ENCODE measurements around the gene TYMS. TPM values are rescaled to one million over a fixed set of nuclear protein-coding genes. Genes with fewer than 3 reads are reported as not detected.
"Not testable (repeated sequence)": the region's sequence is repeated elsewhere in the genome, so short reads cannot be mapped to it uniquely, and the experiment has no call there.

Gene TYMS
- total and polyA plus RNA-seq, 8 donors = 25.9 to 226 (median 142) TPM

DNA sequence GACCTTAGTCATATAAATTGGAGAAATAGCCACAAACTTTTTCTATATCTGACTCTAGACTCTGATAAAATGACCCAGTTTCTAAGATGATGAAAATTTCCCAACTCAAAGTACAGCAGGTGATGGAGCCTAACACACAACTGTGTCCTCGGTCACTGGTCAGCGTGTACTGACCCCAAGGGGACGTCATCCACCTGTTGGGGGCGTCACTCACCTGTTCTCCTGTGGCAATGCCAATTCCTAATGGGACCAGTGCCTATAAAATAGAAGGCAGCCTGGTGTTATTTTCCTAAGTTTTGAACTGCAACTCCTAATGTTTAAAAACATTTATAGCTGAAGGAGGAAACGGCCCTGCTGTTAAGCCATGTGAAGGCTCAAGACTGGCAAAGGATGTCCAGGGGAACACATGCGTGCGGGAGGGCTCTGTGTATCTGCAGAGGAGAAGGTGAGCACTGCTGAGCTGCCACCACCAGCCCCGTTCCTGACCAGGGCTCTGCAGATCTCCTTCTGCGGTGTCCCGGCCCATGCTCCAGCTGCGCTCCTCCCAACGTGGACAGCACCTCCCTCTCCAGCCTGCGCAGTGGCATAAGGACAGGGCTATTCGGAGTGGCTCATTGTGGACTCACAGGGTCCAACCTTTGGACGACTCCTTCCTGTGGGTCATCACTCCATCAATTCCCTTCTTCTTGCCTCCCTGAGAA, 21.2 kb downstream of the TYMS start:
- H3K27ac ChIP-seq = no peak overlapping the region
- intact Hi-C loops (cut with DNase I) = no loop called here
- no peaks in the 10 kb centered on the region for H3K27me3 ChIP-seq
- no peak for DNase-seq
- no peaks in the 10 kb centered on the region for H3K9me3 ChIP-seq
- no peak for ATAC-seq
- H3K36me3 ChIP-seq = peaks cover 0 to 94% of the 10 kb centered on the region in 2 donors
- H3K4me3 ChIP-seq = no peak overlapping the region
- no peaks in the 10 kb centered on the region for H3K4me1 ChIP-seq
- TF ChIP-seq, protein P1, sequence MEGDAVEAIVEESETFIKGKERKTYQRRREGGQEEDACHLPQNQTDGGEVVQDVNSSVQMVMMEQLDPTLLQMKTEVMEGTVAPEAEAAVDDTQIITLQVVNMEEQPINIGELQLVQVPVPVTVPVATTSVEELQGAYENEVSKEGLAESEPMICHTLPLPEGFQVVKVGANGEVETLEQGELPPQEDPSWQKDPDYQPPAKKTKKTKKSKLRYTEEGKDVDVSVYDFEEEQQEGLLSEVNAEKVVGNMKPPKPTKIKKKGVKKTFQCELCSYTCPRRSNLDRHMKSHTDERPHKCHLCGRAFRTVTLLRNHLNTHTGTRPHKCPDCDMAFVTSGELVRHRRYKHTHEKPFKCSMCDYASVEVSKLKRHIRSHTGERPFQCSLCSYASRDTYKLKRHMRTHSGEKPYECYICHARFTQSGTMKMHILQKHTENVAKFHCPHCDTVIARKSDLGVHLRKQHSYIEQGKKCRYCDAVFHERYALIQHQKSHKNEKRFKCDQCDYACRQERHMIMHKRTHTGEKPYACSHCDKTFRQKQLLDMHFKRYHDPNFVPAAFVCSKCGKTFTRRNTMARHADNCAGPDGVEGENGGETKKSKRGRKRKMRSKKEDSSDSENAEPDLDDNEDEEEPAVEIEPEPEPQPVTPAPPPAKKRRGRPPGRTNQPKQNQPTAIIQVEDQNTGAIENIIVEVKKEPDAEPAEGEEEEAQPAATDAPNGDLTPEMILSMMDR (IDR thresholded peaks at IDR 0.05) = no peak

DNA sequence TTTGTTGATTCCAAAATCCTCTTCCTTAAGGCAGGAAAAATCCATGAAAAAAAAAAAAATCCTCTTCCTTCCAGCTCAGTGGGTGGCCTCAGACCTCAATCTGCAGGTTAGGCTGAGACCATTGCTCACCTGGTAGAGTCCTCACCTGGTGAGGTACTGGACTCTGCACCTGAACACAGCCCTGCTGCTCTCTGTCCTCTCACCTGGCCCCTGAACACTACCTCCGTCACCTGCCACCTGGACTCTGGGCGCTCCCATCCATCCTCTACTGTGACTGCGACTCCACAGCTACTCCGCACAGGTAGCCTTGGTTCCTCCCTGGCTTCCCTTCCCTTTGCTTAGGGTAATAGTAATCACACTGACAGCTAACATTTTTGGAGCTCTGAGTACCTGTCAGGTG, 22.1 kb downstream of the TYMS start:
- Histone ChIP-seq H3K4me1 (no peaks in the 10 kb centered on the region), H3K27ac (no peak overlapping the region), H3K36me3 (peaks cover 0 to 93% of the 10 kb centered on the region in 2 donors), H3K4me3 (no peak overlapping the region), H3K27me3 (no peaks in the 10 kb centered on the region), H3K9me3 (no peaks in the 10 kb centered on the region)
- intact Hi-C loops (cut with DNase I) = no loop called here
- TF ChIP-seq, protein P1 (IDR thresholded peaks at IDR 0.05) = no peak
- ATAC-seq (no peak), DNase-seq (no peak)

DNA sequence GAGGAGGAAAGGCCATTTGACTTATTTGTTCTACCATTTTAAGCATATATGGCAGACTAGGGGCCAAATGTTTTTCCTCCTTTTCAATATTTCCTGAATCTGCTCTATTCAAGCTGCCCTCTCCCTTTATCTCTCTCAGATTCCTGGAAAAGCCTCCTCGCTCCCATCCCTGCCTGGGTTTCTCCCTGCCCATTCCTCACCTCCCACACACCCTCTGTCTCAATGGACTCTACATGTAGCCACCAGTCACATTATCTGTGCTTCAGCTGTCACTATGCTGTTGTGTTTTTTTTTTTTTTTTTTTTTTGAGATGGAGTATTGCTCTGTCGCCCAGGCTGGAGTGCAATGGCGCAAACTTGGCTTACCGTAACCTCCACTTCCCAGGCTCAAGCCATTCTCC, 22.9 kb downstream of the TYMS start:
- Histone ChIP-seq H3K9me3 (no peaks in the 10 kb centered on the region), H3K27me3 (no peaks in the 10 kb centered on the region), H3K4me1 (no peaks in the 10 kb centered on the region), H3K27ac (no peak overlapping the region), H3K4me3 (no peak overlapping the region), H3K36me3 (peaks cover 0 to 86% of the 10 kb centered on the region in 2 donors)
- TF ChIP-seq, protein P1 (IDR thresholded peaks at IDR 0.05) = no peak
- intact Hi-C loops (cut with DNase I) = no loop called here
- no peak for DNase-seq
- ATAC-seq = no peak

GRCh38 chr18:681985-682384, 24.5 kb downstream of the TYMS start:
- intact Hi-C loops (cut with DNase I) = no loop called here
- ATAC-seq (no peak), DNase-seq (no peak)
- Histone ChIP-seq H3K27me3 (no peaks in the 10 kb centered on the region), H3K4me3 (no peak overlapping the region), H3K9me3 (no peaks in the 10 kb centered on the region), H3K27ac (no peak overlapping the region), H3K4me1 (no peaks in the 10 kb centered on the region), H3K36me3 (peaks cover 0 to 80% of the 10 kb centered on the region in 2 donors)
- TF ChIP-seq, protein P1 (IDR thresholded peaks at IDR 0.05) = no peak

DNA sequence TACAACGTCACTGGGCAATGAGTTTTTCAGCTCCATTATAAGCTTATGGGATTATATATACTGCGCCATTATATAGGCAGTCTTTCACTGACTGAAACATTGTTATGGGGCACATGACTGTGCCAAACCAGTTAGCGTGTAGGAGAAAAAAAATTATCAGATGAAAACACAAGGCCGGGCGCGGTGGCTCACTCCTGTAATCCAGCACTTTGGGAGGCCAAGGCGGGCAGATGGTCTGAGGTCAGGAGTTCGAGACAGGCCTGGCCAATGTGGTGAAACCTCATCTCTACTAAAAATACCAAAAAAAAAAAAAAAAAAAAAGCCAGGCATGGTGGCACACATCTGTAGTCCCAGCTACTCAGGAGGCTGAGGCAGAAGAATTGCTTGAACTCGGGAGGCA, 25.0 kb downstream of the TYMS start:
- H3K27me3 ChIP-seq; ATAC-seq; H3K4me1 ChIP-seq; DNase-seq; H3K4me3 ChIP-seq; intact Hi-C loops (cut with DNase I); H3K9me3 ChIP-seq; H3K27ac ChIP-seq: not testable (repeated sequence)
- H3K36me3 ChIP-seq = peaks cover 0 to 80% of the 10 kb centered on the region in 2 donors

DNA sequence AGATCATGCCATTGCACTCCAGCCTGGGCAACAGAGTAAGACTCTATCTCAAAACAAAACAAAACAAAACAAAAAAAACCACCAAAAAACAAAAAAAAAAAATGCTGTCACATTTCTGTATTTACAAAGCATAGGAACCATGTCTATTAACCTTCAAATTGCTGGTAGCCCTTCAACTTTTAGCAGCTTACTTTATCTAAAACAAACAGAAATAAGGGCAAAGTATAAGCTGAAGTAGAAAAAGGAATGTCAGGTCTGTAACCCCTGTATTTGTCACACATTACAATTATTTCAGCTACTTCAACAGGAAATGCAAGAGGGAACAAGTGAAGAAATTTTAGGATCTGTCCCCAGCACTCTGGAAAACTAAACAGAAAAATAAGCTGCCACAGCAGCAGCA, 25.4 kb downstream of the TYMS start:
- intact Hi-C loops (cut with DNase I) = no loop called here

More for the DNA sequence above, 25.4 kb downstream of the TYMS start:
- Histone ChIP-seq H3K27me3 (no peaks in the 10 kb centered on the region), H3K27ac (no peak overlapping the region), H3K36me3 (peaks cover 0 to 78% of the 10 kb centered on the region in 2 donors), H3K4me1 (no peaks in the 10 kb centered on the region), H3K4me3 (no peak overlapping the region), H3K9me3 (no peaks in the 10 kb centered on the region)
- TF ChIP-seq, protein P1 (IDR thresholded peaks at IDR 0.05) = no peak
- ATAC-seq (no peak), DNase-seq (no peak)
